Measurements from ENCODE around the gene PARL.
"Not testable (repeated sequence)": the region's sequence is repeated elsewhere in the genome, so short reads cannot be mapped to it uniquely, and the experiment has no call there.

The PARL gene

GRCh38 chr3:183878071-183878470 lies 6.6 kb downstream of the PARL start:
- H3K4me3 ChIP-seq (ENCODE audit: low read depth, low read length): no peak overlapping the region
- TF ChIP-seq CTCF (IDR thresholded peaks at IDR 0.05; ENCODE audit: low read depth, low read length): no peak

- not testable (repeated sequence) for H3K4me3 ChIP-seq (ENCODE audit: low read depth, low read length)
Observed at GRCh38 chr3:183877227-183877626, 7.5 kb downstream of the PARL start.

GRCh38 chr3:183875411-183875810 lies 9.3 kb downstream of the PARL start:
- TF ChIP-seq CTCF (IDR thresholded peaks at IDR 0.05; ENCODE audit: low read depth, low read length): no peak
- H3K4me3 ChIP-seq (ENCODE audit: low read depth, low read length): no peak overlapping the region

GRCh38 chr3:183873914-183874313 lies 10.8 kb downstream of the PARL start:
- TF ChIP-seq CTCF (IDR thresholded peaks at IDR 0.05; ENCODE audit: low read depth, low read length): no peak
- H3K4me3 ChIP-seq (ENCODE audit: low read depth, low read length): no peak overlapping the region

GRCh38 chr3:183871541-183871940 lies 13.1 kb downstream of the PARL start:
- no peak overlapping the region for H3K4me3 ChIP-seq (ENCODE audit: low read depth, low read length)
- TF ChIP-seq CTCF (IDR thresholded peaks at IDR 0.05; ENCODE audit: low read depth, low read length): no peak

GRCh38 chr3:183870563-183870962 lies 14.1 kb downstream of the PARL start:
- TF ChIP-seq CTCF (IDR thresholded peaks at IDR 0.05; ENCODE audit: low read depth, low read length): no peak
- no peak overlapping the region for H3K4me3 ChIP-seq (ENCODE audit: low read depth, low read length)

- no peak for TF ChIP-seq CTCF (IDR thresholded peaks at IDR 0.05; ENCODE audit: low read depth, low read length)
- H3K4me3 ChIP-seq (ENCODE audit: low read depth, low read length): no peak overlapping the region
Observed at GRCh38 chr3:183868796-183869195, 15.9 kb downstream of the PARL start.

- no peak for TF ChIP-seq CTCF (IDR thresholded peaks at IDR 0.05; ENCODE audit: low read depth, low read length)
- H3K4me3 ChIP-seq (ENCODE audit: low read depth, low read length): no peak overlapping the region
Observed at GRCh38 chr3:183862610-183863009, 22.1 kb downstream of the PARL start.

Data from WI38 (cell line).